Tibial artery (tissue), 4 donors: Measurements from ENCODE around the gene WDR27.

Experiments used
- DNase-seq, 2 donors: peaks; one replicate each; pipeline ENCODE4 v3.0.0-alpha.2; 2019
- H3K27ac ChIP-seq, 2 donors: fragments of 200-600 bp; sonication (generic) in 1 of 2; 1 replicate in 1 of 2; 2 replicates in 1 of 2; pipeline ENCODE4 v1.5.1; 2018 to 2019; ENCODE audit warnings: mild to moderate bottlenecking in 1 of 2
- H3K27me3 ChIP-seq, 2 donors: fragments of 200-600 bp; sonication (generic) in 1 of 2; one replicate each; pipeline versions ENCODE4 v1.5.1 to v1.6.0; 2016 to 2019
- H3K36me3 ChIP-seq, 3 donors: fragments of 200-600 bp; sonication (generic) in 2 of 3; one replicate each; pipeline ENCODE4 v1.5.1; 2016 to 2019; ENCODE audit warnings: mild to moderate bottlenecking in 2 of 3
- H3K4me1 ChIP-seq, 4 donors: fragments of 200-600 bp; sonication (generic) in 2 of 4; 1 replicate in 3 of 4; 2 replicates in 1 of 4; pipeline ENCODE4 v1.5.1; 2016 to 2019
- H3K4me3 ChIP-seq, 2 donors: fragments of 200-600 bp; sonication (generic) in 1 of 2; 1 replicate in 1 of 2; 2 replicates in 1 of 2; pipeline ENCODE4 v1.5.1; 2018 to 2019; ENCODE audit warnings: mild to moderate bottlenecking in 2 of 2
- H3K9me3 ChIP-seq, 3 donors: fragments of 200-600 bp; sonication (generic) in 1 of 3; one replicate each; pipeline ENCODE4 v1.5.1; 2016 to 2019
- CTCF ChIP-seq, 2 experiments: fragments of 200-600 bp in 1 of 2; fragments of 450-650 bp in 1 of 2; IDR thresholded peaks; one replicate each; pipeline ENCODE4 v1.5.1; 2017 to 2019; ENCODE audit warnings: antibody characterized with exemption in 2 of 2, mild to moderate bottlenecking in 1 of 2, moderate library complexity in 1 of 2
- intact Hi-C: fragments of 100-400 bp; cut with DNase I; formaldehyde crosslinking; loops from one replicate; pipeline ENCODE4 v1.15.0; 2023; ENCODE audit warnings: low total_unique reads

The WDR27 gene

DNA sequence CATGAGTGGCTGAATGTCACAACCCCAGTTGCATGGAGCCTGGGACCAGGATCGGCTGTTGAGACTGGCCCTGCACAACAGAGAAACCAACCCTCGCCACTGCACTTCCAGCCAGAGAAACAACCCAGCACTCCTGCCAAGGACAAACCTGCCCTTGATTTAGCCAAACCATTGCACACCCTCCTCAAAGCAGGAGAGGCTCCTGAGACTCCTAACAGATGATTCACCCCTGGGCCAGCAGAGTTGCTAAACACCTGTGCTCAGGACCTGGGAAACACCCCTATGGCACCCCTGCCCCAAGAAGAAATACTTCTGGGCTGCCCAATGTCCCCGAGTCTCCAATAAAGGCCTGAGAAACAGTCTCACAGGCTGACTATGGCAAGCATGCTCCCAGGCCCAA, 17.8 kb downstream of the WDR27 start:
- Histone ChIP-seq H3K4me3 (no peak overlapping the region), H3K9me3 (peaks cover 0 to 10% (median 5%) of the 10 kb centered on the region in 3 donors), H3K36me3 (peaks cover 25 to 50% (median 33%) of the 10 kb centered on the region in 3 donors), H3K4me1 (no peaks in the 10 kb centered on the region), H3K27me3 (no peaks in the 10 kb centered on the region), H3K27ac (no peak overlapping the region)
- TF ChIP-seq CTCF (IDR thresholded peaks at IDR 0.05), result no peak
- intact Hi-C loops, result no loop called here
- DNase-seq, result no peak

- intact Hi-C loops, result no loop called here
- peaks cover 0 to 29% (median 7%) of the 10 kb centered on the region in 3 donors for H3K36me3 ChIP-seq
- H3K4me3 ChIP-seq, result no peak overlapping the region
- TF ChIP-seq CTCF (IDR thresholded peaks at IDR 0.05), result no peak
- no peaks in the 10 kb centered on the region for H3K9me3 ChIP-seq
- no peak overlapping the region for H3K27ac ChIP-seq
- H3K27me3 ChIP-seq, result no peaks in the 10 kb centered on the region
- no peaks in the 10 kb centered on the region for H3K4me1 ChIP-seq
- no peak for DNase-seq
These were observed 23.5 kb downstream of the WDR27 start for GRCh38 chr6:169678342-169678741.

- intact Hi-C loops, result no loop called here
- Histone ChIP-seq H3K27ac (no peak overlapping the region), H3K4me3 (no peak overlapping the region), H3K4me1 (no peaks in the 10 kb centered on the region), H3K27me3 (no peaks in the 10 kb centered on the region), H3K9me3 (no peaks in the 10 kb centered on the region), H3K36me3 (peaks cover 0 to 25% (median 4%) of the 10 kb centered on the region in 3 donors)
- no peak for DNase-seq
- no peak for TF ChIP-seq CTCF (IDR thresholded peaks at IDR 0.05)
These were observed 24.7 kb downstream of the WDR27 start for GRCh38 chr6:169677096-169677495.

GRCh38 chr6:169675011-169675410, 26.8 kb downstream of the WDR27 start:
- intact Hi-C loops, result no loop called here
- Histone ChIP-seq H3K27me3 (no peaks in the 10 kb centered on the region), H3K4me1 (no peaks in the 10 kb centered on the region)

DNA sequence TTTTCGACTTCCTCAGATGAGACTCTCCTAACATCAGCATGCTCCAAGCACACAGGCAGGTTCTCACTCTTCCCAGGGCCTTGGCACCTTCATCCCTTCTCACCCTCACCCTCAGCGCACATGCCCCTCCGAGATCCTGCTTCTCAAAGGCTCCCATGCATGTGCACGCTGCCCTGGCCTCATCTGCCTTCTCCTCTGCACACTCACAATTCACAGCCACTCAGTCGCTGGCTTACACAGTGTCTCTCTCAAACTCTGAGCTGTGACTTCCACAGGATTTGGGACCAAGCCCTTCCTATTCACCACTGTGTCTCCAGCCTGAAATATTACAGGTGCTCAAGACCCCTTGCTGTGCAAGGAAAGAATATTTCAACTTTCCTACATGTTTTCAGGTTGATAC, 30.3 kb downstream of the WDR27 start:
- H3K4me3 ChIP-seq, result no peak overlapping the region
- H3K9me3 ChIP-seq, result no peaks in the 10 kb centered on the region
- no peaks in the 10 kb centered on the region for H3K4me1 ChIP-seq
- H3K36me3 ChIP-seq, result peaks cover 4 to 44% (median 17%) of the 10 kb centered on the region in 3 donors
- no peak overlapping the region for H3K27ac ChIP-seq
- no peak for DNase-seq
- intact Hi-C loops, result no loop called here
- no peaks in the 10 kb centered on the region for H3K27me3 ChIP-seq
- no peak for TF ChIP-seq CTCF (IDR thresholded peaks at IDR 0.05)

More at GRCh38 chr6:169675011-169675410, 26.8 kb downstream of the WDR27 start:
- no peak for TF ChIP-seq CTCF (IDR thresholded peaks at IDR 0.05)
- Histone ChIP-seq H3K27ac (no peak overlapping the region), H3K4me3 (no peak overlapping the region), H3K36me3 (peaks cover 0 to 37% (median 0%) of the 10 kb centered on the region in 3 donors), H3K9me3 (no peaks in the 10 kb centered on the region)
- DNase-seq, result no peak

GRCh38 chr6:169669889-169670288, 31.9 kb downstream of the WDR27 start:
- H3K27ac ChIP-seq, result no peak overlapping the region
- H3K36me3 ChIP-seq, result peaks cover 5 to 59% (median 25%) of the 10 kb centered on the region in 3 donors
- H3K4me1 ChIP-seq, result no peaks in the 10 kb centered on the region
- no peak for DNase-seq
- H3K4me3 ChIP-seq, result no peak overlapping the region
- intact Hi-C loops, result no loop called here
- no peak for TF ChIP-seq CTCF (IDR thresholded peaks at IDR 0.05)
- no peaks in the 10 kb centered on the region for H3K9me3 ChIP-seq
- no peaks in the 10 kb centered on the region for H3K27me3 ChIP-seq
